OCI-LY1 (cell line): ENCODE data around the gene ANKMY1.

Experiments used
- H2AFZ ChIP-seq: fragments of 200-600 bp; sonication (generic), shearing (Covaris generic); 2 replicates; pipeline ENCODE4 v1.6.0; 2014; ENCODE audit warnings: antibody characterized with exemption, mild to moderate bottlenecking, low read length
- H3F3A ChIP-seq: fragments of 200-600 bp; sonication (generic), shearing (Covaris generic); 2 replicates; pipeline ENCODE4 v1.6.0; 2014; ENCODE audit warnings: mild to moderate bottlenecking, antibody characterized with exemption, low read length, moderate library complexity; ENCODE audit not compliant: insufficient read depth
- H3K27ac ChIP-seq: fragments of 200-600 bp; sonication (generic); 2 replicates; pipeline ENCODE4 v1.5.1; 2014; ENCODE audit warnings: low read length, mixed run types, mild to moderate bottlenecking, low read depth; ENCODE audit not compliant: poor library complexity, severe bottlenecking
- H3K27me3 ChIP-seq: fragments of 200-600 bp; sonication (generic); 2 replicates; pipeline ENCODE4 v1.6.0; 2014; ENCODE audit warnings: antibody characterized with exemption, mild to moderate bottlenecking, low read length, moderate library complexity; ENCODE audit not compliant: insufficient read depth
- H3K36me3 ChIP-seq: fragments of 200-600 bp; sonication (generic); 2 replicates; pipeline ENCODE4 v1.6.1; 2014; ENCODE audit warnings: mild to moderate bottlenecking, antibody characterized with exemption, low read length, moderate library complexity, mixed read lengths; ENCODE audit not compliant: insufficient read depth
- H3K4me1 ChIP-seq: fragments of 200-600 bp; sonication (generic); 2 replicates; pipeline ENCODE4 v1.5.1; 2014; ENCODE audit warnings: mild to moderate bottlenecking, low read length, moderate library complexity; ENCODE audit not compliant: insufficient read depth, severe bottlenecking
- H3K4me2 ChIP-seq: fragments of 200-600 bp; sonication (generic), shearing (Covaris generic); 2 replicates; pipeline ENCODE4 v1.6.1; 2014; ENCODE audit warnings: low read length
- H3K4me3 ChIP-seq: fragments of 200-600 bp; sonication (generic); 2 replicates; pipeline ENCODE4 v1.5.1; 2014; ENCODE audit warnings: low read length, low read depth, mild to moderate bottlenecking, mixed read lengths; ENCODE audit not compliant: poor library complexity, severe bottlenecking
- H3K79me2 ChIP-seq: fragments of 200-600 bp; shearing (Covaris generic); 2 replicates; pipeline ENCODE4 v1.6.1; 2016; ENCODE audit warnings: mixed run types, low read length, mixed read lengths; ENCODE audit not compliant: insufficient read depth
- H3K9ac ChIP-seq: fragments of 200-600 bp; sonication (generic), shearing (Covaris generic); 2 replicates; pipeline ENCODE4 v1.6.1; 2014; ENCODE audit warnings: mild to moderate bottlenecking, low read length, mixed read lengths
- H3K9me2 ChIP-seq: fragments of 200-600 bp; sonication (generic), shearing (Covaris generic); 2 replicates; pipeline ENCODE4 v1.6.1; 2014; ENCODE audit warnings: low read depth, mild to moderate bottlenecking, low read length, mixed read lengths
- H3K9me3 ChIP-seq: fragments of 200-600 bp; shearing (Covaris generic); 2 replicates; pipeline ENCODE4 v1.6.1; 2014; ENCODE audit warnings: low read length, mixed read lengths
- H4K20me1 ChIP-seq: fragments of 200-600 bp; sonication (generic), shearing (Covaris generic); 2 replicates; pipeline ENCODE4 v1.6.0; 2016; ENCODE audit warnings: mild to moderate bottlenecking, low read length; ENCODE audit not compliant: insufficient read depth
- EZH2 ChIP-seq: fragments of 200-600 bp; sonication (generic), shearing (Covaris generic); IDR thresholded peaks from 2 replicates; pipeline ENCODE4 v1.8.0; 2017; ENCODE audit warnings: borderline replicate concordance, mixed run types, mild to moderate bottlenecking, antibody characterized with exemption, low read length, moderate library complexity, mixed read lengths
- TF ChIP-seq, protein P1 (sequence below): fragments of 200-600 bp; sonication (generic), shearing (Covaris generic); IDR thresholded peaks from 2 replicates; pipeline ENCODE4 v1.5.1; 2017; ENCODE audit warnings: mild to moderate bottlenecking, antibody characterized with exemption, low read length, moderate library complexity, mixed read lengths

ANKMY1 gene

DNA sequence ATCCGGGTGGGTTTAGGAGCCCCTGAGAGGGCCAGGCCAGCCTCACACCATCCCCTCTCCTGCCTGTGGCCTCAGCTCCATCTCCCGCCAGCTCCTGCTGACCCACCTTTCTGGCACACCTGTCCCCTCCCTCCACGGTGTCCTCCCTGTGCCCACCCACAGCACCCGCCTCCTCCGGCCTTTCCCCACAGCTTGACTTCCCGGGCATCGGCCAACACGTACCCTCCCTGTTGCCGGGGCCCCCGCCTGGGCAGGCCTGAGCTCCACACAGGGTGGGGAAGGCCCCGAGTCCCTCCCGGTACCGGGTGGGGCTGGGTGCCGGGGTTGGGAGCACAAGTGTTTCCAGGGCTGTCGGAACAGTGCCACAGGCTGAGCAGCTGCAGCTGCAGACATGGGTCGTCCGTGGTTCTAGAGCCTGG is 115.8 kb downstream of the ANKMY1 start:
- Histone ChIP-seq H4K20me1 (no peaks in the 10 kb centered on the region), H3K36me3 (no peaks in the 10 kb centered on the region), H3K9me3 (no peaks in the 10 kb centered on the region), H3K9me2 (no peaks in the 10 kb centered on the region), H3K9ac (no peak overlapping the region), H2AFZ (no peak overlapping the region), H3K4me2 (no peak overlapping the region), H3K79me2 (no peaks in the 10 kb centered on the region), H3K27me3 (no peaks in the 10 kb centered on the region), H3K27ac (no peak overlapping the region), H3F3A (no peaks in the 10 kb centered on the region), H3K4me1 (no peaks in the 10 kb centered on the region), H3K4me3 (no peak overlapping the region)
- no peak for TF ChIP-seq EZH2
- TF ChIP-seq, protein P1, sequence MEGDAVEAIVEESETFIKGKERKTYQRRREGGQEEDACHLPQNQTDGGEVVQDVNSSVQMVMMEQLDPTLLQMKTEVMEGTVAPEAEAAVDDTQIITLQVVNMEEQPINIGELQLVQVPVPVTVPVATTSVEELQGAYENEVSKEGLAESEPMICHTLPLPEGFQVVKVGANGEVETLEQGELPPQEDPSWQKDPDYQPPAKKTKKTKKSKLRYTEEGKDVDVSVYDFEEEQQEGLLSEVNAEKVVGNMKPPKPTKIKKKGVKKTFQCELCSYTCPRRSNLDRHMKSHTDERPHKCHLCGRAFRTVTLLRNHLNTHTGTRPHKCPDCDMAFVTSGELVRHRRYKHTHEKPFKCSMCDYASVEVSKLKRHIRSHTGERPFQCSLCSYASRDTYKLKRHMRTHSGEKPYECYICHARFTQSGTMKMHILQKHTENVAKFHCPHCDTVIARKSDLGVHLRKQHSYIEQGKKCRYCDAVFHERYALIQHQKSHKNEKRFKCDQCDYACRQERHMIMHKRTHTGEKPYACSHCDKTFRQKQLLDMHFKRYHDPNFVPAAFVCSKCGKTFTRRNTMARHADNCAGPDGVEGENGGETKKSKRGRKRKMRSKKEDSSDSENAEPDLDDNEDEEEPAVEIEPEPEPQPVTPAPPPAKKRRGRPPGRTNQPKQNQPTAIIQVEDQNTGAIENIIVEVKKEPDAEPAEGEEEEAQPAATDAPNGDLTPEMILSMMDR, result no peak

DNA sequence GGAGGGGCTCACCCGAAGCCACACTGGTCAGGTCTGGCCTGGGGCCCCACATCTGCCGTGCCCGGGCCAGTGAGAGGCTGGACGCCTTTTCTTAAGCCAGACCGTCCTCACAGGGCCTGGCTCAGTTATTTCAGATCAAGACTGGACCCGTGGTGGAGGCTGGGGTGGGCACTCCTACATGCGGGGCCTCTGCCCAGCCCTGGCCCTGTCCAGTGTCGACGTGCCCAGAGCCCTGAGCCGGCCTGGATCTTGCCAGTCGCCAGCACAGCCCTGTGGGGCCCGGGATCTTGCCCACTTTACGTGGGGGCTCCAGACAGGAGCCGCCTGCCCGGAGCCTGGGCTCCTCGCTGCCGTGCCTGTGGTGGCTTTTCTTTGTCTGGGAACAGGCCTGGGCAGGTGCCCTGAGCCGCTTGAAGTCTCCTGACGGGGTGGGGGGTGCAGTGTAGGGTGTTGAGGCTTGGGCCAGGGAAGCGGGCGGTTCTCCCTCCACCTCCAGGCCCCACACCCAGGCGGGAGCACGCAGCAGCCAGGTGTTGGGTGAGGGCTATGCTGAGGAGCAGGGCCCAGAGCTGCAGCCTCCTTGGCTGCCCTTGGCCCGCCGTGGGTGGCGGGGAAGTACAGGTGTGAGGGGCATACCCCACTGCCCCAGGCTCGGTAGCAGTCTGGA is 116.3 kb downstream of the ANKMY1 start:
- no peaks in the 10 kb centered on the region for H3K27me3 ChIP-seq
- no peaks in the 10 kb centered on the region for H3K79me2 ChIP-seq
- TF ChIP-seq, protein P1, result no peak
- TF ChIP-seq EZH2, result no peak
- no peaks in the 10 kb centered on the region for H3K4me1 ChIP-seq
- no peak overlapping the region for H3K27ac ChIP-seq
- no peaks in the 10 kb centered on the region for H3K36me3 ChIP-seq
- no peaks in the 10 kb centered on the region for H3F3A ChIP-seq
- H4K20me1 ChIP-seq, result no peaks in the 10 kb centered on the region
- no peak overlapping the region for H2AFZ ChIP-seq
- no peak overlapping the region for H3K4me3 ChIP-seq
- H3K9me2 ChIP-seq, result no peaks in the 10 kb centered on the region
- H3K4me2 ChIP-seq, result no peak overlapping the region
- no peak overlapping the region for H3K9ac ChIP-seq
- no peaks in the 10 kb centered on the region for H3K9me3 ChIP-seq

DNA sequence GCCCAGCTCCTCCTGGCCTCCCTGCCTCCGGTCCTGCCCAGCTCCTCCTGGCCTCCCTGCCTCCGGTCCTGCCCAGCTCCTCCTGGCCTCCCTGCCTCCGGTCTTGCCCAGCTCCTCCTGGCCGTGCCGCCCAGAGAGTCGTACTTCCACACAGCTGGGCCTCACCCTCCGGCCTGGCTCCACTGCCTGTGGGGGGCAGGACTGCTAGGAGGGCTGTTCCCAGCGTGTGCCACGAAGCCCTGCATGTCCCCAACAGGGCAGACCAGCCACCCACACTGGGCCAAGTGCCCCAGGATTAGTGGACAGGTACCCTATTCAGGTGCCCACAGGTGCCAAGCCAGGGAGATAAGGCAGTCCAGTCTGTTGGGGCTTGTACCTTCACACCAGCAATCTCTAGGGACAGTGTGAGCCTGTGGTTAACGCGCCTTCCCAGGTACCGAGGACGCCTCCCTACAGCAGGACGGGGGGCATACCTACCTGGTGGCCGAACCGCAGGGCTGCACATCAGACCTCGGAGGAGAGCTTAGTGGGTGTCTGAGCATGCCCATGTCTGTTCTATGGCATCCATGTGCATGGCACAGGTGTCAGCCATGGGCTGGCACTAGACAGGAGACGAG is 117.0 kb downstream of the ANKMY1 start:
- Histone ChIP-seq H3K4me2 (no peak overlapping the region), H3K9me2 (no peaks in the 10 kb centered on the region), H3K79me2 (no peaks in the 10 kb centered on the region), H2AFZ (no peak overlapping the region), H3K27me3 (no peaks in the 10 kb centered on the region), H3K36me3 (no peaks in the 10 kb centered on the region), H4K20me1 (no peaks in the 10 kb centered on the region), H3K4me3 (no peak overlapping the region), H3K27ac (no peak overlapping the region), H3F3A (no peaks in the 10 kb centered on the region), H3K9me3 (no peaks in the 10 kb centered on the region), H3K4me1 (no peaks in the 10 kb centered on the region), H3K9ac (no peak overlapping the region)
- TF ChIP-seq, protein P1, result no peak
